GF-D8 (cell line): ENCODE measurements around the gene NPTX1.
"Not testable (repeated sequence)": the region's sequence is repeated elsewhere in the genome, so short reads cannot be mapped to it uniquely, and the experiment has no call there.

ENCODE experiments used
- DNase-seq: peaks from one replicate; lab custom pipeline; 2025; lab: John Stamatoyannopoulos, UW

The NPTX1 gene

DNA sequence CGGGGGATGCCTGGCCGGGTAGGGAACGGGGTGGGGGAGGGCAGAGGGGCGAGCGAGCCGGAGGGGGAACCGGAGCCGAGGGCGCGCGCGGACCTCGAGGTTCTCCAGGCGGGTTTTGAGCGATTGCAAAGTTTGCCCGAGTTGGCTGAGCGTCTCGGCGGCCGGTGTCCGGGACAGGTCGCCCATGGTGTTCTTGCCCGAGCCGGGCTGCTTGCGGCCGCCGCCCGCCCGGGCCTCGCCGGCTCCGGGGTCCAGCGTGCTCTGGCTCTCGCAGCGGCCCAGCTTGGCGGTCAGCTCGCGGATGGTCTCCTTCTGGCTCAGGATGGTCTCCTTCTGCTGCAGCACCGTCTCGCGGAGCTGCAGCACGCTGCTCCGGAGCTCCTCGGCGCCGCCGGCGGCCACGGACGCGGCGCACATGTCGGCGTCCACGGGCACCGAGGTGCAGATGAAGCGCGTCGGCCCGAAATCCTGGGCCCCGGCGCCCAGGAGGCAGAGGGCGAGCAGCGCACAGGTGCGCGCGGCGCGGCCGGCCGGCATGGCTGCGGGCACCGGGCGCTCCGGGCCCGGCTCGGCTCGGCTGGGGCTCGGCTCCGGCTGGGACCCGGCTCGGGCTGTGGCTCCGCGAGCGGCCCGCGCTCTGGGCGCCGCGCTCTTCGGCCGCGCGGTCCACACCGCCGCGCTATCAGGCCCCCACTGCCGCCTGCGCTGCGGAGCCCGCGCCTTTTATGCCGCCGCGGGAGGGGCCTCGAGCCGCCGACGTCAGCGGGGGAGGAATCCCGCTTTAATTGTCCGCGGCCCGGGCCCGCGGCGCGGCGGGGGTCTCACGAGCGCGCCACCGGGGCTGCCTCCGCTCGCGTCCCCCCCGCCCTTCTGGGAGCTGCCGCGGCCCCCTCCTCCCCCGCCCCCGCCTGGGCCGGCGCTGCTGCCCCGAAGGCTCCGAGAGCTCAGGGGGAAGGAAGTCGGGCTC, at the start of gene NPTX1:
TSS of gene NPTX1 (minus strand) at position 698 of the 967 bp plus-strand sequence. CDS start at position 537, 161 bp downstream.
- no peak for DNase-seq

- DNase-seq: no peak
Measured at GRCh38 chr17:80523956-80524712, 47.7 kb upstream of the NPTX1 start.

DNA sequence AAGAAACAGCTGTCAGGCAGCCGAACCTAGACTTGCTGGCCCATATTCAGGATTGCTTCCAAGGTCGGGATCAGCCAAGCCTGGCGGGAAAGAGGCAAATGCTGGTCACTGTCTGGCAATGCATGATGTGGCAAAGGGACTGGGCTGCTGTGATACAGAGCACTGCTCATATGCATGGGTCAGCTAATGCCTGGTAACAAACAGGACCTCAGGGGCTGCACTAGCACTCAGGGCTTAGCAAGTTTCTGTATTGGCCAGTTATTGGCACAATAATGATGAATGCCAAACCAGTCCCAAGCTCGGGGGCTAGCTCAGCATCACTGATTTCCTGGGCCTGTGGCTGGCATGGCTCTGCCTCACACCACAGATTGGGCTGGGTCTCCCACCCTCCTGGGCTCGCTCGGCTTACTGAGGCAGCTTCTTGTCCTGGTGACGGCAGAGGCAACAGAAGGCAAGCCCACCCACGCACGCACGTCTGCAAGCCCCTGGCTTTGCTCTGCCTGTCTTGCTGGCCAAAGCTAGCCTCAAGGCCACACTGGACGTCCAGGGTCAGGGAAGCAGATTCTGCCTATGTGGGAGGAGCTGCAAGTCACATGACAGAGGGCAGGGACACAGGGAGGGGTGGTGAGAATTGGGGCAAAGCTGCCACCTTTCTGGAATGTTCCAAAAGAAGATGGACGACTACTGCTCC, 46.8 kb upstream of the NPTX1 start:
- no peak for DNase-seq

GRCh38 chr17:80520810-80521455, 44.5 kb upstream of the NPTX1 start:
- DNase-seq: no peak

- no peak for DNase-seq
Measured at GRCh38 chr17:80519091-80519781, 42.8 kb upstream of the NPTX1 start.

GRCh38 chr17:80518392-80518791, 42.0 kb upstream of the NPTX1 start:
- DNase-seq: no peak

GRCh38 chr17:80517641-80518040, 41.2 kb upstream of the NPTX1 start:
- DNase-seq: no peak

- DNase-seq: no peak
Measured at GRCh38 chr17:80516171-80516932, 39.9 kb upstream of the NPTX1 start.

DNA sequence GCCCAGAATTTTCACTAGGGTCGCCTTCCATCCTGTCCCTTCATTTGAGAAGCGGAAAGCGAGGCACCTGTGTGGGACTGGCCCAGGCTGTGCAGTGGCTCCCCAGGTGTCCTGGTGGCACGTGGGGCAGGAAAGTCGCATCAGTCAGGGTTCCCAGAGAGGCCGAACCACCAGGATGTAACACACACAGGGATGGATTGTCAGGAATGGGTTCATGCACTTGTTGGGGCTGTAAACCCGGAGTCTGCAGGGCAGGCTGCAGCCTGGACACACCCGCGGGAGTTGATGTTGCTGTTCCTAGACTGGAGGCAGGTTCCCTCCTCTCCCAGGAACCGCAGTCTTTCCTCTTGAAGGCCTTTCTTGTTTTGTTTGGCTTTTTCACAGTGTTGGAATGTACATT, 37.5 kb upstream of the NPTX1 start:
- no peak for DNase-seq

DNA sequence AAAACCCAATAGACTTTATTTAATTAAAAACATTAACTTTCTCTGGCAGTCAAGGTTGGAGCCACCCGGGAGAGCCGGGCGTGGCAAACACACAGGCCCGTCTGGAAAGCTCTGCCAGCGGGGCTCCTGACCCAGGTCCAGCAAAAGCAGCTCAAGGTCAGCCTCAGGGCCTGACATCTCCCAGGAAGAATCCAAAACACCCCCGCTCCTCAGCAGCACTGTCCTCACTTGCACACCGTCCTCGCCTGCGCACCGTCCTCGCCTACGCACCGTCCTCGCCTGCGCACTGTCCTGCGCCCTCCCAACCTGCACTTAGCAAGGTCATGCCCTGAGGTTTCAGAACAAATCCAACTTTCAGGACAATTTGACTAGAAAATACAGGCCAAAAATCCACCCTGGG, 36.8 kb upstream of the NPTX1 start:
- DNase-seq: no peak

GRCh38 chr17:80512233-80512632, 35.8 kb upstream of the NPTX1 start:
- no peak for DNase-seq

DNA sequence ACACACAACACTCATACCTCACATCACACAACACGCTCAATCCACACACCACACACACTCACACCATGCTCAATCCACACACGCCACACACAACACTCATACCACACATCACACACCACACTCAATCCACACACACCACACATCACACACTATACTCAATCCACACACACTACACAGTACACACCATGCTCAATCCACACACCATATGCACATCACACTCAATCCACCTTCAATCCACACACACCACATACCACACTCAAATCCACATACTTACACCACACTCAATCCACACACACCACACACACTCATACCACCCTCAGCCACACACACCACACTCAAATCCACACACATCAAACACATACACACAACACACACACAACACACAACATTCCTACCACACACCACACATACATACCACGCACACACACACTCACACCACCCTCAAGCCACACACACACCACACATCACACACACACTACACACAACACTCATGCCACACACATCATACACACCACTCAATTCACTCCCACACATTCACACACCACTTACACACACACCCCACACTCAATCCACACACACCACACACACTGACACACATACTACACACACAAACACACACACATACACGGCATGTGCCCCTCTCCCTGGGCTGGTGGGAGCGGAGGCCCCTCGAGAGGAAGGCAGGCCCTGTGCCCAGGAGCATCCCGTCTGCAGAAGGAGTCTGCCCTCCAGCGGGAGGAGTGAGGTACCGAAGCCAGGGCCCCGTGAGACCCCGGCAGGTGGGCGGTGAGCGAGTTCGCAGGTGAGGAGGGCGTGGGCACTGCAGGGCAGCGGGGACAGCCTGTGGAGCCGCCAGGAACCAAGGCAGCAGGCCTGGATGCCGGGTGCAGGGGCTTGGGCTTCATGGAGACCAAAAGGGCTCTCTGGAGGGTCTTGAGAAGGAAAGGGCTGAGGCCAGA, 35.1 kb upstream of the NPTX1 start:
- no peak for DNase-seq

DNA sequence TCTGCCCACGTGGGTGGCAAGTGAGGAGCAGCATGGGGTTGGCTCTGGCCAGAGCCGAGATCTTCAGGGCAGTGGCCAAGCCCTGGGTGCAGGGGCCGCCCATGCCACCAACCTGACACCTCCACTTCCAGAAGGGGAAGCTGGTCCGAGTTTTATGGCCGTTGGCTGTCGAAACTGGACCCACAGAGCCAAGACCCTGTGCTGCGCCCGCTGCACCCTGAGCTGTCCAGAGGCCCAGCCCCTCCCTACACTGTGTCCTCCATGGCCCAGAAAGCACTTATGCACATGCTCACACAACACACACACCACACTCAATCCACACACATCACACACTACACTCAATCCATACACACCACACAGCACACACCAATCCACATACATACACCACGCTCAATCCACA, 34.4 kb upstream of the NPTX1 start:
- DNase-seq: no peak

DNA sequence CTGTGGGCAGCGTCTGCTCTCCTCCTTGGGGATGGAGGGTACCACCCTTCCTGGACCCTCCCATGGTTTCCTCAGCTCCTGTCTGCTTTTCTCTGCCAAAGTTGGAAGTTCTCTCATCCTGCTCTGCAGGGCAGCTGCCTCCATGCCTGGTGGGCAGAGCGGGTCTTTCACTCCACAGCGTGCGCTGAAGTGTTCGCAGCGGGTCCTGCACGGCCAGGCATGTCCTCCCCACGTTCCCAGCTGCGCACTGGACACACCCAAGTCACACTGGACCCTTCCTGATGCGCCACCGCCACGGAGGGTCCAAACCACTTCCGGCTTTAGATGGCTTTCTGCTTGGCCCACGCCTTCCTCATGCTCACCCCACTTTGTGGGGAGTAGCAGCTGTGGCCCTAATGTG, 33.7 kb upstream of the NPTX1 start:
- DNase-seq: no peak

DNA sequence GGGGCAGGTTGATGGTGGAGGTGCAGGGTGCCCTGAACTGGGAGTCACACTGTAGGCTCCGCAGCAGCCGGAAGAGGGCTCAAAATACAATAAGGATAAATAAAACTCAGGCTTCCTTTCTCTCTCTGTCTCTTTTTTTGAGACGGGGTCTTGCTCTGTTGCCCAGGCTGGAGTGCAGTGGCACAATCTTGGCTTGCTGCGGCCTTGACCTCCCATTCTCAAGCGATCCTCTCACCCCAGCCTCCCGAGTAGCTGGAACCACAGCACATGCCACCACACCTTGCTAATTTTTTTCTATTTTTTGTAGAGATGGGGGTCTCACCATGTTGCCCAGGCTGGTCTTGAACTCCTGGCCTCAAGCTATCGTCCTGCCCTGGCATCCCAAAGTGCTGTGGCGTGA, 32.9 kb upstream of the NPTX1 start:
- no peak for DNase-seq

GRCh38 chr17:80507965-80508364, 31.6 kb upstream of the NPTX1 start:
- DNase-seq: no peak

DNA sequence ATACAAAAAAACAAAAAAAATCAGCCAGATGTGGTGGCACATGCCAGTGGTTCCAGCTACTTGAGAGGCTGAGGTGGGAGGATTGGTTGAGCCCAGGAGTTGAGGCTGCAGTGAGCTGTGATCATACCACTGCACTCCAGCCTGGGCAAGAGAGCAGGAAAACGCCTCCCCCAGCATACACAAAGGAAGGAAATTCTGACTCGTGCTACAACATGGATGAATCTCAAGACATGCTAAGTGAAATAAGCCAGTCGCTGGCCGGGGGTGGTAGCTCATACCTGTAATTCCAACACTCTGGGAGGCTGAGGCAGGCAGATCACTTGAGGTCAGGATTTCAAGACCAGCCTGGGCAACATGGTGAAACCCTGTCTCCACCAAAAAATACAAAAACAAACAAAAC, 30.8 kb upstream of the NPTX1 start:
- DNase-seq: not testable (repeated sequence)

DNA sequence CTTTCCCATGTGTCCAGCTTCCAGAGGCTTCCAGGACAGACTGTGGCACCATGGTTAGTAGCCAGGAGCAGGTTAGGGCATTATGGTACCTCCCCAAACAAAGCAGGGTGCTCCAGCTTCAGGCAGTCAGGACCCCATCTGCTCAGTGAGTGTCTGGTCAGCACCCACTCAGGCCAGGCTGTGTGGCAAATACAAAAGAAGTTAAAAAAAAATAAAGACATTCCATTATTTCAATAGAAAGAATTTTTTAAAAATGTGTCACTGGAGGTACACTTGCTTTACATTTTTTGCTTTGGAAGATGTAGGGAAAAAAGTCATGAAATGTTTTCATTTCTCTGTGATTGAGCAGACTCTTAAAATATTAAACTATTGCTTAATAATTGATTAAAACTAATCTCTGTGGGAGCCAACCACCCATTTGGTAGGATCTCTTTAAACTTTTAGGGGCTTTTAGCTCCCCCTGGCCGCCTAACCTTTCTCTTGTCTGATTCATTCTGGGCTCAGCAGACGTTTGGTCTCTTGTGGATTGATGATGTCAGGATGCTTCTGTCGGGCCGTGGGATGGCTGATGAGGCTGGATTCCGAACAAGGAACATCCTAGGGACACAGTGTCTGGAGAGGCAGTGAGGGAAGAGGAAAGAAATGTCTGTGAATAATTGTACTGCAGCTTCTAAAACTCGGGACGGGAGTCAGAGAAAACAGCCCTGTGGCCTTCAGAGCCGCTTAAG, 28.4 kb upstream of the NPTX1 start:
- no peak for DNase-seq

- DNase-seq: no peak
Measured at GRCh38 chr17:80503921-80504320, 27.5 kb upstream of the NPTX1 start.
